NOMO-1 treated with dmso at 0.1 percent for 144 hours (cell line): ENCODE measurements around the gene S100Z.
"Not testable (repeated sequence)": the region's sequence is repeated elsewhere in the genome, so short reads cannot be mapped to it uniquely, and the experiment has no call there.

Experiments
- DNase-seq: peaks from one replicate; lab custom pipeline; 2025; ENCODE audit not compliant: unreplicated experiment; lab: John Stamatoyannopoulos, UW

S100Z gene

GRCh38 chr5:76849419-76850291 is at the start of gene S100Z:
Gene S100Z, plus strand, starts transcription at chr5:76850014. Its CDS starts 25,346 bp downstream, at chr5:76875360.
- DNase-seq, result no peak

GRCh38 chr5:76800579-76800978 is 49.2 kb upstream of the S100Z start:
- no peak for DNase-seq

- DNase-seq, result no peak
Observed at GRCh38 chr5:76801159-76801802, 48.5 kb upstream of the S100Z start.

- no peak for DNase-seq
Observed at GRCh38 chr5:76801803-76802195, 48.0 kb upstream of the S100Z start.

GRCh38 chr5:76804266-76804665 is 45.5 kb upstream of the S100Z start:
- no peak for DNase-seq

GRCh38 chr5:76805821-76806505 is 43.9 kb upstream of the S100Z start:
- no peak for DNase-seq

GRCh38 chr5:76807296-76807695 is 42.5 kb upstream of the S100Z start:
- no peak for DNase-seq

GRCh38 chr5:76808141-76808691 is 41.6 kb upstream of the S100Z start:
- no peak for DNase-seq

GRCh38 chr5:76809141-76809540 is 40.7 kb upstream of the S100Z start:
- no peak for DNase-seq

GRCh38 chr5:76810236-76810635 is 39.6 kb upstream of the S100Z start:
- no peak for DNase-seq

- no peak for DNase-seq
Observed at GRCh38 chr5:76811214-76811613, 38.6 kb upstream of the S100Z start.

GRCh38 chr5:76812209-76812608 is 37.6 kb upstream of the S100Z start:
- DNase-seq, result not testable (repeated sequence)

- DNase-seq, result no peak
Observed at GRCh38 chr5:76813982-76814562, 35.7 kb upstream of the S100Z start.

GRCh38 chr5:76816110-76816831 is 33.5 kb upstream of the S100Z start:
- DNase-seq, result no peak

GRCh38 chr5:76818844-76819831 is 30.7 kb upstream of the S100Z start, which contains the start of gene F2RL1:
Gene F2RL1, plus strand, starts transcription at chr5:76819030. Its CDS starts 153 bp downstream, at chr5:76819183.
- DNase-seq, result no peak

GRCh38 chr5:76819851-76820525 is 29.8 kb upstream of the S100Z start:
- no peak for DNase-seq

GRCh38 chr5:76820526-76820890 is 29.3 kb upstream of the S100Z start:
- DNase-seq, result no peak

GRCh38 chr5:76821136-76821535 is 28.7 kb upstream of the S100Z start:
- no peak for DNase-seq
